GM21619 (cell line): ENCODE data around the gene LRRC31.

ENCODE experiments used
- ATAC-seq: cut with Tn5 transposase; IDR thresholded peaks from one replicate; pipeline ENCODE4 v1.9.1; 2021; ENCODE audit not compliant: unreplicated experiment

LRRC31 gene

GRCh38 chr3:169813757-169814517 lies 55.8 kb downstream of the LRRC31 start:
- peak; percentile 82 for ATAC-seq

GRCh38 chr3:169813278-169813677 lies 56.5 kb downstream of the LRRC31 start:
- no peak for ATAC-seq

GRCh38 chr3:169812332-169813235 lies 57.2 kb downstream of the LRRC31 start, which contains the start of the genes LRRC34 and LRRIQ4:
LRRC34 (minus strand) TSS chr3:169812904; CDS start chr3:169812548, 356 bp downstream.
LRRIQ4 (plus strand) TSS chr3:169812870; CDS start chr3:169821922, 9,052 bp downstream.
- peak; percentile 59 for ATAC-seq

- ATAC-seq = peak; percentile 7
These were observed 58.0 kb downstream of the LRRC31 start for GRCh38 chr3:169811631-169812331.

- ATAC-seq = no peak
These were observed 60.4 kb downstream of the LRRC31 start for GRCh38 chr3:169809230-169809795.

- ATAC-seq = no peak
These were observed 65.1 kb downstream of the LRRC31 start for GRCh38 chr3:169804681-169805080.

GRCh38 chr3:169792359-169792758 lies 77.4 kb downstream of the LRRC31 start:
- ATAC-seq = no peak

- no peak for ATAC-seq
These were observed 78.9 kb downstream of the LRRC31 start for GRCh38 chr3:169790687-169791429.

- ATAC-seq = no peak
These were observed 79.5 kb downstream of the LRRC31 start for GRCh38 chr3:169790219-169790618.
